HEK293 (cell line): ENCODE measurements around the gene MAP1LC3B2.

Source experiments
- CTCF ChIP-seq: fragments of 450-650 bp; formaldehyde crosslinking; IDR thresholded peaks from 2 replicates; pipeline ENCODE4 v1.5.1; 2016; ENCODE audit warnings: missing biosample characterization, missing genetic modification characterization
- PRDM1 ChIP-seq: fragments of 450-650 bp; formaldehyde crosslinking; IDR thresholded peaks from 2 replicates; pipeline ENCODE4; 2016; ENCODE audit warnings: missing biosample characterization, missing genetic modification characterization
- SALL2 ChIP-seq: fragments of 450-650 bp; formaldehyde crosslinking; IDR thresholded peaks from 2 replicates; pipeline ENCODE4 v1.5.0; 2017; ENCODE audit warnings: missing biosample characterization, mild to moderate bottlenecking, missing genetic modification characterization, borderline replicate concordance
- TRIM28 ChIP-seq: IDR thresholded peaks from 2 replicates; pipeline ENCODE4 v1.6.1; 2011; ENCODE audit warnings: low read length, control low read depth, borderline replicate concordance
- ZNF23 ChIP-seq: fragments of 450-650 bp; formaldehyde crosslinking; IDR thresholded peaks from 2 replicates; pipeline ENCODE4 v1.5.1; 2016; ENCODE audit warnings: missing biosample characterization, missing genetic modification characterization, borderline replicate concordance
- ZNF24 ChIP-seq: fragments of 450-650 bp; formaldehyde crosslinking; IDR thresholded peaks from 2 replicates; pipeline ENCODE4 v1.5.1; 2016; ENCODE audit warnings: missing biosample characterization, missing genetic modification characterization
- ZNF362 ChIP-seq: fragments of 450-650 bp; formaldehyde crosslinking; IDR thresholded peaks from 2 replicates; pipeline ENCODE4 v1.5.1; 2016; ENCODE audit warnings: missing biosample characterization, missing genetic modification characterization
- ZNF426 ChIP-seq: fragments of 450-650 bp; formaldehyde crosslinking; IDR thresholded peaks from 2 replicates; pipeline ENCODE4 v1.5.1; 2017; ENCODE audit warnings: missing biosample characterization, missing genetic modification characterization, mild to moderate bottlenecking, inconsistent platforms, moderate library complexity
- ZNF473 ChIP-seq: fragments of 450-650 bp; formaldehyde crosslinking; IDR thresholded peaks from 2 replicates; pipeline ENCODE4 v1.5.1; 2017; ENCODE audit warnings: missing biosample characterization, missing genetic modification characterization
- ZNF596 ChIP-seq: fragments of 450-650 bp; IDR thresholded peaks from 2 replicates; pipeline ENCODE4 v1.5.0; 2018; ENCODE audit warnings: missing biosample characterization, mild to moderate bottlenecking, missing genetic modification characterization, moderate library complexity
- ZNF658 ChIP-seq: fragments of 450-650 bp; formaldehyde crosslinking; IDR thresholded peaks from 2 replicates; pipeline ENCODE4; 2016; ENCODE audit warnings: missing biosample characterization, missing genetic modification characterization
- ZNF660 ChIP-seq: fragments of 450-650 bp; IDR thresholded peaks from 2 replicates; pipeline ENCODE4 v1.5.1; 2018; ENCODE audit warnings: missing biosample characterization, mild to moderate bottlenecking, missing genetic modification characterization
- ZNF747 ChIP-seq: fragments of 450-650 bp; formaldehyde crosslinking; IDR thresholded peaks from 2 replicates; pipeline ENCODE4 v1.5.1; 2016; ENCODE audit warnings: missing biosample characterization, missing genetic modification characterization

DNA sequence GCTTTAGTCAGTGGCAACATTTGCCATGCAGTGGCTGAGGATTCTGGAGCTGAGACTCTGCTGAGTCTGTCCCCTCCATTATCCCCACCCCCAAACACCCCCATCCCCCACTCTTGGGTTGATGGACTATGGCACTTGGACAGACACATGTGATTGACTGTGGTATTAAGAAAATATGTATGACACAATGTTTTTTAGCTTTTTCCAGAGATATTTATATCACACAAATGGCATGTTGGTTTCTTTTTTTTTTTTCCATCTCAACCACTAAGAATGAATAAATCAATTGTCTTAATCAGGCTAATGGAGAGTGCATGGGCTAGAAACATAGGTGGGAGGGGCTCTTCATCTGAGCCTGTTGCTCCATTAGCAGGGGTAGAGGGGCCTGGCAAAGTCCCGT is 30.7 kb upstream of the MAP1LC3B2 start:
- TF ChIP-seq PRDM1 (no peak), ZNF362 (tag by site-specific recombination) (no peak), CTCF (tag by site-specific recombination) (no peak), ZNF24 (tag by site-specific recombination) (no peak), ZNF23 (tag by site-specific recombination) (no peak), ZNF658 (tag by site-specific recombination) (no peak), ZNF747 (no peak), ZNF426 (tag by site-specific recombination) (no peak), ZNF660 (tag by site-specific recombination) (no peak), TRIM28 (no peak), ZNF473 (tag by site-specific recombination) (no peak), SALL2 (tag by site-specific recombination) (no peak), ZNF596 (no peak)
